HG02970 (cell line): ENCODE results near the gene LSM11.

Experiments
- ATAC-seq: cut with Tn5 transposase; IDR thresholded peaks from one replicate; pipeline ENCODE4 v1.9.1; 2021; ENCODE audit warnings: mild to moderate bottlenecking, moderate library complexity, moderate number of reproducible peaks; ENCODE audit not compliant: unreplicated experiment, low FRiP score

Gene LSM11

GRCh38 chr5:157732596-157733262 lies 10.8 kb upstream of the LSM11 start:
- no peak for ATAC-seq

- ATAC-seq = no peak
Observed at GRCh38 chr5:157734436-157734835, 9.1 kb upstream of the LSM11 start.

GRCh38 chr5:157735991-157736390 lies 7.5 kb upstream of the LSM11 start:
- ATAC-seq = no peak

- ATAC-seq = no peak
Observed at GRCh38 chr5:157739388-157740228, 3.9 kb upstream of the LSM11 start.

- ATAC-seq = no peak
Observed at GRCh38 chr5:157740229-157740610, 3.3 kb upstream of the LSM11 start.

GRCh38 chr5:157741131-157741530 lies 2.4 kb upstream of the LSM11 start:
- ATAC-seq = no peak

- ATAC-seq = no peak
Observed at GRCh38 chr5:157744051-157745011, 819 bp downstream of the LSM11 start.

- no peak for ATAC-seq
Observed at GRCh38 chr5:157745041-157745456, 1.5 kb downstream of the LSM11 start.

- no peak for ATAC-seq
Observed at GRCh38 chr5:157747173-157747740, 3.7 kb downstream of the LSM11 start.

- ATAC-seq = no peak
Observed at GRCh38 chr5:157747766-157748700, 4.5 kb downstream of the LSM11 start.

GRCh38 chr5:157748760-157749461 lies 5.4 kb downstream of the LSM11 start:
- no peak for ATAC-seq

- ATAC-seq = no peak
Observed at GRCh38 chr5:157749462-157749799, 5.9 kb downstream of the LSM11 start.

- no peak for ATAC-seq
Observed at GRCh38 chr5:157750320-157750719, 6.8 kb downstream of the LSM11 start.

GRCh38 chr5:157756122-157756521 lies 12.6 kb downstream of the LSM11 start:
- ATAC-seq = no peak

- no peak for ATAC-seq
Observed at GRCh38 chr5:157758706-157759105, 15.2 kb downstream of the LSM11 start.

GRCh38 chr5:157761690-157762621 lies 18.4 kb downstream of the LSM11 start:
- no peak for ATAC-seq

- ATAC-seq = no peak
Observed at GRCh38 chr5:157764531-157764930, 21.0 kb downstream of the LSM11 start.

GRCh38 chr5:157766442-157766841 lies 22.9 kb downstream of the LSM11 start:
- ATAC-seq = no peak
